ENCODE data around the gene CHD6.

Gene CHD6

GRCh38 chr20:41463567-41463966 lies 154.6 kb downstream of the CHD6 start:
- DNase-seq (ENCODE audit: insufficient read length, low spot score) (no peak), FAIRE-seq (no peak)
- TF ChIP-seq POLR2AphosphoS5 (IDR thresholded peaks at IDR 0.05; ENCODE audit: low read depth, low read length) (no peak), SPI1 (IDR thresholded peaks at IDR 0.05; ENCODE audit: low read depth, low read length) (no peak), TAF1 (IDR thresholded peaks at IDR 0.05; ENCODE audit: low read depth, low read length) (no peak), POLR2A (IDR thresholded peaks at IDR 0.05; ENCODE audit: low read depth, low read length) (no peak)

GRCh38 chr20:41462372-41463161 lies 155.6 kb downstream of the CHD6 start:
- no peak for TF ChIP-seq SPI1 (IDR thresholded peaks at IDR 0.05; ENCODE audit: low read depth, low read length)
- TF ChIP-seq POU2F2 (IDR thresholded peaks at IDR 0.05; ENCODE audit: low read depth, low read length) = no peak
- no peak for TF ChIP-seq POLR2AphosphoS5 (IDR thresholded peaks at IDR 0.05; ENCODE audit: low read depth, low read length)
- no peak for TF ChIP-seq PAX5 (IDR thresholded peaks at IDR 0.05; ENCODE audit: insufficient read depth, low read length, severe bottlenecking)
- no peak for TF ChIP-seq TAF1 (IDR thresholded peaks at IDR 0.05; ENCODE audit: low read depth, low read length)
- TF ChIP-seq POLR2A (IDR thresholded peaks at IDR 0.05; ENCODE audit: low read depth, low read length) = no peak
- FAIRE-seq (peak; percentile 43), DNase-seq (ENCODE audit: insufficient read length, low spot score) (no peak)

- TF ChIP-seq SPI1 (IDR thresholded peaks at IDR 0.05; ENCODE audit: low read depth, low read length) (no peak), POLR2A (IDR thresholded peaks at IDR 0.05; ENCODE audit: low read depth, low read length) (no peak), TAF1 (IDR thresholded peaks at IDR 0.05; ENCODE audit: low read depth, low read length) (no peak), POLR2AphosphoS5 (IDR thresholded peaks at IDR 0.05; ENCODE audit: low read depth, low read length) (no peak), POU2F2 (IDR thresholded peaks at IDR 0.05; ENCODE audit: low read depth, low read length) (no peak), PAX5 (IDR thresholded peaks at IDR 0.05; ENCODE audit: insufficient read depth, low read length, severe bottlenecking) (no peak)
- DNase-seq (ENCODE audit: insufficient read length, low spot score) (no peak), FAIRE-seq (no peak)
Observed at GRCh38 chr20:41458761-41459160, 159.4 kb downstream of the CHD6 start.

- FAIRE-seq (no peak), DNase-seq (ENCODE audit: insufficient read length, low spot score) (no peak)
- TF ChIP-seq TAF1 (IDR thresholded peaks at IDR 0.05; ENCODE audit: low read depth, low read length) = no peak
- no peak for TF ChIP-seq PAX5 (IDR thresholded peaks at IDR 0.05; ENCODE audit: insufficient read depth, low read length, severe bottlenecking)
- TF ChIP-seq SPI1 (IDR thresholded peaks at IDR 0.05; ENCODE audit: low read depth, low read length) = no peak
- TF ChIP-seq POLR2A (IDR thresholded peaks at IDR 0.05; ENCODE audit: low read depth, low read length) = no peak
- TF ChIP-seq POU2F2 (IDR thresholded peaks at IDR 0.05; ENCODE audit: low read depth, low read length) = no peak
- no peak for TF ChIP-seq POLR2AphosphoS5 (IDR thresholded peaks at IDR 0.05; ENCODE audit: low read depth, low read length)
Observed at GRCh38 chr20:41457173-41457857, 160.9 kb downstream of the CHD6 start.

GRCh38 chr20:41456351-41456750 lies 161.8 kb downstream of the CHD6 start:
- FAIRE-seq = no peak
- no peak for TF ChIP-seq PAX5 (IDR thresholded peaks at IDR 0.05; ENCODE audit: insufficient read depth, low read length, severe bottlenecking)
- TF ChIP-seq POU2F2 (IDR thresholded peaks at IDR 0.05; ENCODE audit: low read depth, low read length) = no peak
- TF ChIP-seq TAF1 (IDR thresholded peaks at IDR 0.05; ENCODE audit: low read depth, low read length) = no peak
- no peak for TF ChIP-seq SPI1 (IDR thresholded peaks at IDR 0.05; ENCODE audit: low read depth, low read length)
- no peak for TF ChIP-seq POLR2A (IDR thresholded peaks at IDR 0.05; ENCODE audit: low read depth, low read length)
- no peak for DNase-seq (ENCODE audit: insufficient read length, low spot score)

- DNase-seq (ENCODE audit: insufficient read length, low spot score) (no peak), FAIRE-seq (no peak)
- no peak for TF ChIP-seq SPI1 (IDR thresholded peaks at IDR 0.05; ENCODE audit: low read depth, low read length)
Observed at GRCh38 chr20:41454250-41454649, 163.9 kb downstream of the CHD6 start.

- FAIRE-seq (no peak), DNase-seq (ENCODE audit: insufficient read length, low spot score) (no peak)
- TF ChIP-seq POLR2A (IDR thresholded peaks at IDR 0.05; ENCODE audit: low read depth, low read length) = no peak
- no peak for TF ChIP-seq POLR2AphosphoS5 (IDR thresholded peaks at IDR 0.05; ENCODE audit: low read depth, low read length)
- no peak for TF ChIP-seq TAF1 (IDR thresholded peaks at IDR 0.05; ENCODE audit: low read depth, low read length)
- no peak for TF ChIP-seq SPI1 (IDR thresholded peaks at IDR 0.05; ENCODE audit: low read depth, low read length)
- no peak for TF ChIP-seq POU2F2 (IDR thresholded peaks at IDR 0.05; ENCODE audit: low read depth, low read length)
- TF ChIP-seq PAX5 (IDR thresholded peaks at IDR 0.05; ENCODE audit: insufficient read depth, low read length, severe bottlenecking) = no peak
Observed at GRCh38 chr20:41453010-41453950, 164.9 kb downstream of the CHD6 start.

GRCh38 chr20:41452226-41452625 lies 166.0 kb downstream of the CHD6 start:
- no peak for FAIRE-seq
- no peak for TF ChIP-seq TAF1 (IDR thresholded peaks at IDR 0.05; ENCODE audit: low read depth, low read length)

GRCh38 chr20:41447006-41447405 lies 171.2 kb downstream of the CHD6 start:
- FAIRE-seq (no peak), DNase-seq (ENCODE audit: insufficient read length, low spot score) (no peak)
- no peak for TF ChIP-seq SPI1 (IDR thresholded peaks at IDR 0.05; ENCODE audit: low read depth, low read length)
- no peak for TF ChIP-seq PAX5 (IDR thresholded peaks at IDR 0.05; ENCODE audit: insufficient read depth, low read length, severe bottlenecking)

More at GRCh38 chr20:41452226-41452625, 166.0 kb downstream of the CHD6 start:
- no peak for DNase-seq (ENCODE audit: insufficient read length, low spot score)

Measured in GM12891 (cell line).